SH-SY5Y (cell line): ENCODE data around the gene FNDC5.

ENCODE experiments used
- GATA2 ChIP-seq: IDR thresholded peaks from 2 replicates; pipeline ENCODE4 v1.6.1; 2011; ENCODE audit warnings: mild to moderate bottlenecking, low read depth, low read length
- GATA3 ChIP-seq: IDR thresholded peaks from 2 replicates; pipeline ENCODE4 v1.6.1; 2011; ENCODE audit warnings: low read depth, mild to moderate bottlenecking, low read length, moderate library complexity

The FNDC5 gene

DNA sequence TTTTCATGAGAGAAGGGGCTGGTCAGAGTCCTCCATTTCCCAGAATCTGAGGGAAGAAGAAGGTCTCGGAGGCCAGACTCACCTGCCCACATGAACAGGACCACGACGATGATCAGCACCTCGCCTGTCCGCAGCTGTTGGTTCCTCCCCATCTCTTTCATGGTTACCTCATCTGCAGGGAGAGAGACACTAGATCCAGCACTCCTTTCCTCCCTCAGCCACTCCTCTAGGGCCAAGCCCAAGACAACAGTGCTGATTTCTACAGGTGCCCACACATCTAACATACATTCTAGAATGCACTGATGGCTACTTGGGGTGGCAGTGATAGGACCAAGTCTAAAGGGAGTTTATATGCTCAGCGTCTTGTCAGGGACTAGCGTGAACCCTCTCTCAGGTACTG lies 3.0 kb downstream of the FNDC5 start:
- no peak for TF ChIP-seq GATA2
- TF ChIP-seq GATA3: no peak

DNA sequence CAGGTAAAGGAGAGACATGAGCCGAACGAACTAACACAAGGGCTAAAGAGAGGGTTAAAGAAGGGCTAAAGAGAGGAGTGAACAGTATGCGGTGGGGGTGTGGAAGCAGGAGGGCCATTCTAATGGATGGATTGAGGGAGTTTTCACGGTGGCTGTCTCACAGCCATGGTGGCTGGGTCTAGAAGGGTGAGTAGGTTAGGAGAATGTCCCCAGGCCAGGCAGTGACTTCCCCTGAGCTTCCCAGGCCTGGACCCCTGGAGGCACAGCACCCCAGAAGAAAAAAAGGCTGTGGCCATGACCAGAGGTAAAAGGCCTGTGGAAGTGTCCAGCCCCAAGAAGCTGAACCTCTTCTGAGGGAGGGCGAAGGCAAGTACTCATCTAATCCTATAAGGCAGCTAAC lies 3.6 kb downstream of the FNDC5 start:
- TF ChIP-seq GATA2 (no peak), GATA3 (no peak)

DNA sequence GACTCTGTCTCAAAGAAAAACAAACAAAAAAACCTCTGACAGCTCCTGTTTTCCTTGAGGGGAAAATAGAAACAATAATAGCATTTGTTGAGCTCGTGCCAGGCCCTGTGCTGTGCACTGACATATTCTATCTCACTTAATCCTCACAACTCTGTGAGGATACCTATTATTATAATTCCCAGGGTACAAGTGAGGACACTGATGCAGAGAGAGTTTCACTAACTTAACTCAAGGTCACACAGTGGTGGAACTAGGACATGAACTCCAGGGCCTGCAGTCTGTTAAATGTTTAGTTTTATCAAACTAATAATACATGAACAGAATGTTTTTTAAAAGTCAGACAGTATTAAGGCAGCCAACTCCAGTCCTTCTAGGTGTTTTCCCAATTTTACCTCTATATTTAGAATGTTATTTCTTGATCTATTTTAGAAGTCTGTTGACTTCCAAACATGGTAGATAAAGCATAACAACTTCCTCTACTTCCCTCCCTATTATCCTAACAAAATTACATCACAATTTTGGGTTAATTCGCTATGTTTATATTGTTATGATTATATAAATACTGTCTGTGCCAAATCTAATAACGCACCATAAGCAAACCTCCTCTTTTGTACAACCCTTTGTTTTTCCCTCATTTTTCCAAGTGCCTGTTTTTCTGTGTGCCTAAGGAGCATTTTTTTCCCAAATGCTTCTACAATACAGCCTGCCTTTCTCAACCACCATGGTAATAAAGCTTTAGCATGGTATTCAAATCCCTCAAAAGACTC lies 4.9 kb downstream of the FNDC5 start:
- TF ChIP-seq GATA3 (no peak), GATA2 (no peak)

DNA sequence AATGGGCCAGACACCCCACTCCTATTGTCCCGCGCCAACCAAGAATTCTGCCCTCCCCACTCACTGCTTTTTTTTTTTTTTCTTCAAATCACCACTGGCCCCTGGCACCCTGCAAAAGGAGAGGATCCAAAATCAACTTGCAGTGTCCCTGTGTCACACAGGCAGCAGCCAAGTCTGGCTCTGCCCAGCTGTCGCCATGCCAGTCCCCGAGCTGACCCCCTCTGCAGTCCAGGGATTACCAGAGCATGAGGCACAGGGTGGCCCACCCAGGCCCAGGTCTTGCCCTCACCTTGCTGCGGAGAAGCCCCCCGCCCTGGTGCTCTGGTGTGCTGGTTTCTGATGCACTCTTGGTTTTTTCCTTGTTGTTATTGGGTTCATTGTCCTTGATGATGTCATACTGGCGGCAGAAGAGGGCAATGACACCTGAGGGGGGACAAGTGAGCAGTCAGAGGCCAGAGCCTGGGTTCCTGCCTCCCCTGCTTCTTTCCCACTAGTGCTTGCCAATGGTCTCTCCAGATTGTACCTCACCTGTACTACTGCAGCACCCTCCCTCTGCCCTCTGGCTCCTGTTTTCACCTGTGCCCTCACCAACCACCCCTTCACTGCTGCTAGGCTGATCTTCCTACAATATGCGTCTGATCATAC lies 6.2 kb downstream of the FNDC5 start:
- TF ChIP-seq GATA3: no peak
- no peak for TF ChIP-seq GATA2

DNA sequence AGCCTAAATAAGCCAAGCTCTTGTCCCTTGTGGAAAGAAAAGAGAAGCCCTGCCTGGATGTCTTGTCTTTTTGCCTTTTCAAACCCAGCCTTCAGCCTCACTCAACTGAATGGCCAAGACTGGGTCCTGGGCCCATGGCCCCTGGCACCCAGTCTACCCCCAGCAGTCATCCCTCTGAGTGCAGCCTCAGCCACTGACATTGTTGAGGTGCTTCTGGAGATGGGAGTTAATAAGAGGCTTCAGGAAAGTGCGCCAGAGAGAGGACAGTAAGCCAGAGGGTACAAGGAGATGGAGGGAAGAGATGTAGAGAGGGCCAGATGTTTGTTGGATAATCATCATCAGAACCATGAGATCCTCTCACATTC lies 6.8 kb downstream of the FNDC5 start:
- TF ChIP-seq GATA3: no peak
- TF ChIP-seq GATA2: no peak

DNA sequence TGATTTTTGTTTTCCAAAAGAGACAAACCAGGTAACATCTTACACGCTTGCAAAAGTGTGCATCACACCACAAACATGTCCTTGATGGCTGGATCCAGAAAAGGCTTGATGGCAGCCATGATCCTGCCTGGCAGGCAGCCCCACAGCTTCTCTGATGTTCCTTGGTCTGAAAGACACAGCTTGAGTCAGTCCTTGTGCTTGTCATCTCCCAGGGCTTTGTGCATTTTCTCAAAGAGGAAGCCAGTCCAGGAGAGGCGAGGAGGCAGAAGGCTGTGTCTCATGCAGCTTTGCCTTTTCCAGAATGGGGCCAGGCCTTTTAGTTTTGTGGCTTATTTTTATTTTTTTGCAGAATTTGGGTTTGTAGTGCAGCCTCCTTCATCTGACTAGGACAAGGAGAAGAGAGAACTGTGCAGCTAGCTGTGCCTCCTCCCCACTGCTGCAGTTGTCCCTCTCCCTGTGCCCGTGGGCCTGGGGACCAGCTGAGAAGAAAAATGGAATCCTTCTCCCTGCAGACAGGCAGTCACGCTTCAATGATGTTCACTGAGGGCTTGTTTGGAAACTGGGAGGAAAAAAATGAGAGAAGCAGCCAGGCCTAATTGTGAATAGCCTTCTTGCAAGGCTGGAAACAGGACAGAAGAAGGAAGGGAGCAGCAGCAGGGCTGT lies 7.4 kb downstream of the FNDC5 start:
- TF ChIP-seq GATA3: no peak
- no peak for TF ChIP-seq GATA2

DNA sequence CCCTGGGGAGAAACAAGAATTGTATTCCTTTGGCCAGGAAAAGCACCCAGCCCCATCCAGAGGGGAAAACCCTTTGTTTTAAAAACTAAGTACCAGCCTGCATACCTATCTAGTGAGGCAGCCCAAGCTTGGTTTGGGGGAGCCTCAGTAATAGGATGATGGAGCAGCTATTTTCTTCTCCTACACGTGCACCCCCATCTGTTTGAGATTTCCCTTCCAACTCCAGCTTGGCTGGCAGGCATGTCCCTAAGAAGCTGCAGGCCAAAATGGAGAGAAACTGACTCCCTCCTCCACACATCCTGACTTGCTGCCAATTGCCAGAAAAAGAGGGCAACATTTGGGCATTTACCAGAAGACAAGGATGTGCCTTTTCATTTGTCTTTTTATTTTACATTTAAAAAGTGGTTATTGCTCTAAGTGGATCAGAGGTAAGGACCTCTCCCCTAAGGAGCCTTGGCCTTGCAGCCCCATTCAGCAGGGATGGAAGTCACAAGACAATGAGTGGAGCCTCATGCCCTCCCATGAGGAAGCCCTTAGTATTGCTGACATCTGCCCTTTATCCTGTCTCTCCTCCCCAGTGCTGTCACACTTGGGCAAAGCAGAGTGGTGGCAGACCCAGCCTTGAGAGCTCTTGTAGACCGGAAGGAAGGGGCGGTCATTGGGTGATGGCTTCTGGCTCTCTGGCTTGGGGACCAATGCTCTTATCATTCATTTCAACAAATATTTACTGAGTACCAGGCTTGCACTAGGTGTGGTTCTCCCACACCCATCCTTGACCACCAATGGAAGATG lies 8.6 kb downstream of the FNDC5 start:
- TF ChIP-seq GATA2 (no peak), GATA3 (no peak)

DNA sequence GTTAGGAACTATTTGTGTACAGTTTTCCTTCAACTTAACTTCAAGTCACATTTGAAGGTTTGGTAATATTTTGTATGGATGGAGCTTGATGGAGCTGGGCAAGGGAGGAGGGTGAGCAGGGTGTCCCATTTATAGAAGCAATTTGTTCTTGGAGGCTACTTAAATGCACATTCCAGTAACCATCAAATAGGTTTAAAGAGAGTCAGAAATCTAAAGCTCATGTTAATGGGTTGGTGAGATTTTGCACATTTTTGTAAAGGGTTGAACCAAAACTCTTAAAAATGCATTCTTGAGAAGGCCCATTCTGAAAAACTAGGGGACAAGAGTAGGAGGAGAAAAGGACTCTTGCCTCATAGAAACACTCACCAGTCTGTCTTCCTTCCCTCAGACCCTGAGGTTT lies 10.1 kb downstream of the FNDC5 start:
- TF ChIP-seq GATA3: no peak

DNA sequence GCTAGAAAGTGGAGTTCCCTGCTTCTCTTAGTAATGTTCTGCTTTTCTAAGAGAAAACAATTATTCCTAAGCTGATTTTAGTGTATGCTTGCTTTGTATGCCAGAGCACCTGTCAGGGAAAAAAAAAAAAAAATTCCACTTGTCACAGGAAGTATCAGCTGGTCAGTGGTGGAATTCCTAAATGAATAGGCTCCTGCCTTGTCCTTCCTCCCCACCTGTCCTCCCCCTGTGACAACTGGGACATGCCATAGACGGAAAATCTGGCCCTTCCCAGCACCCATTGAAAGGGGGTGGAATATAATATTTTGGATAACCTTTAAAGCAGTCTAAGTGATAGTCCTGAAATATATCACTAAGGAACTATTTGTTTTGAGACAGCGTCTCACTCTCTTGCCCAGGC lies 10.8 kb downstream of the FNDC5 start:
- TF ChIP-seq GATA2: no peak
- no peak for TF ChIP-seq GATA3

DNA sequence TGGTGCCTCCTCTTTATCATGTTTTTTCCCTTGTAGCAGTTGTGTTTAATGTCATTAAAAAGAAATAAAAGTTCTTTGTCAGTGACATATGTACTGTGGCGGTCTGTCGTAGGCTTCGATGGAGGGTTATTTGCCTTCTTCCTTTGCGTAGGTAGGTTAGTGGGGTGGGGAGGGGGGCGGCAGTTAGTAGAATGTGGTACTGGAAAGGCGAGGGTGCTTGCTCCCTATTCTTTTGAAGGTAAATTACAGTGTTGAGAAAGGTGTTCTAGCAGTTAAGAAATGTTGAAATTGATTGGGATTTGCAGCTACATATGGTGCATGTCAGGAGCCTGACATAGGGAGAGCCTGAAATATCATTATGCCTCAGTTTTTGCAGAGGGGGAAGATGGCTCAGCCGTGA lies 11.9 kb downstream of the FNDC5 start:
- TF ChIP-seq GATA2 (no peak), GATA3 (no peak)

DNA sequence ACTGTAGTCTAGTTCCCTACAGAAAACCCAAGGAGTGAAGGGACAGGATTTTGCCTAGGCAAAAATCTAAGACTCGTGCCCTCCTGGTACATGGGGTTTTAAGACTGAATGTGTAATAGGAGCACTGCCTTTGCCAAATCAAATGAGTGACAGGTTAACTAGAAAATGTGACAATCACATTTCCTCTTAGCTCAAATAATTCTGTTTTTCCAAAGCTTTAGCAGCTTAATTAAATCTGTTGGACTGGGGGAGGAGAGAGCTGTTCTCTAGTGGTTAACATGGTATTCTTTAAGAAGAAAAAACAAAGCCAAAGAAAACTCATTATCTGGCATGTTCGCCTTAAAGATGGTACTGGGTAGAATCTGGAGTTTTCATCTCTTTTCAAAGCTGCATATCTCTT lies 12.6 kb downstream of the FNDC5 start:
- no peak for TF ChIP-seq GATA3
- no peak for TF ChIP-seq GATA2

DNA sequence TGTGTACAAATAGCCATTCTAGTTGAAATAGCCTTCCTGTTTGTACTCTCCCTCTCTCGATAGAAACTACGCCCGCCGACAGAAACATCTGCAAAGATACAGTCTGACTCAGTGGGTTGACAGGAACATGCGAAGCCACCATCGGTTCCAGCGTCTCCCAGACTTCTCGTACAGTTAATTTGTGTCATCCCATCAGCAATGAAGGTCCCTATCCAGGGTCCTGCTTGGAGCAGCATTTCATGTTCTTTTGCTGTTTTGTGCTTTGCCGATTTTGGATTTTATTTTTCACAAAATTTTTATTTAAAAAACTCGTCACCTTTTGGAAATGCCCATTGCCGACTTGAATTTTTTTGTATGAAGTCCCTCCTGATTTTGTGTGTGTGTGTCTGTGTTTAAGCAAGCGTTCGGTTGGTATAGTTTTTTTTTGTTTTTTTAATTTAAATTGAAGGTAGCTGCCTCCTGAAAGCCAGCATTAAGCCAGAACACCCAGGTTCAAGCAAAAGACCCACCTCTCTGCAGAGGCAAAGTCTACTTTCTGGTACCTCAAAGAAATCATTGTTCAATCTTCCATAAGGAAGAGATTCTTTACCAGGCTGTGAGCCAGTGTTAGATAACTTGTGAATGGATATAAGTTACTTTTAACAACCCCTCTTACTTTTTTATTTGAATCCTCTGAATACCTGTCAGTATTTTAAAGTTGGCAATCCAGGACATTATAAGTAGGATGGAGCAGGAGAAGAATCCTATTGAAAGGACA lies 14.7 kb downstream of the FNDC5 start:
- TF ChIP-seq GATA2: no peak
- TF ChIP-seq GATA3: no peak

DNA sequence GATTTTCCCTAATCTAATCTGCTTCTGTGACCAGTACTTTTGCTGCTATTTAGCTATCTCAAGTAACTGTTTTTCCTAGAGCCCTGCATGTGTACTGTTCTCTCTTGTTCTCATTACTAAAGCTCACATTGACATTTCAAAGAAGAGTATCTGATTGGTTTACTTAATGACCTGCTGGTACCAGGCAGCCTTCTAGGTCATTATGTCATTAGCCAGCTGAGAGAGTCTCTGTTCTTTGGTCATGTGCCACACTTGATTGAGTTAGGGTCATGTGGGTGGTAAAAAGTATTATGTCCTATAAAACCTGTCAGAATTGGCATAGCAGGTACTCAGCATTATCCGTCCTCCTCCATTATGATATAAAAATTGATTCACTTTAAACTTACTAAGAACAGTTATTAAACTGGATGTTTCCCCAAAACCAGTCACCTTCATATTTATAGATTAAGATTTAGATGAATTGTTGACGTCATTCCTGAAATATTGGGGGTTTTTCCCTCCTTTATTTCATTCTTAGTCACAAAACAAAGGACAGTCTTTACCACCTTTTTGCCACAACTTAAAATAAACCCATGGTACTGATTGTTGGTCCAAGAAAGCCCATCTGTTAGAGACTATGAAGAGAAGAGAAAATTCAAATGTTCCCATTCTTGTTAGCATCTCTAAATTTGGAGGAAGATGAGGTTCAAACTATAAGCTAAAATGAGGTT lies 22.2 kb downstream of the FNDC5 start:
- TF ChIP-seq GATA3 (no peak), GATA2 (no peak)

DNA sequence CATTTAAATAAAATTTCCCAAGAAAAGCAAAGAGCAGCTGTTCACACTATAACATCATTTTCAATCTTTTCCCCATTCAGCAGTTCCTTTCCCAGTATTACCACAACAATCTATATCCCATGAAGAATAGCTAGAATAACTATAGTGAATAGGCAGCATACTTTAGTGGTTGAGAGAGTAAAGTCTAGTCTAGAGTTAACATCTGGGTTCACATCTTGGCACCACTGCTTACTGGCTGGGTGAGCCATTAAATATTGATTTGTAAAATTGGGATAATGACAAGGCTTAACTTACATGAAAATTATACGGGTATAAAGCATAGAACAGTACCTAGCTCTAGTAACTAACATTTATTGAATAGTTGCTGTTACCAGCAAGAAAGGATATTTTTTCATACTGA lies 38.8 kb downstream of the FNDC5 start:
- TF ChIP-seq GATA3 (no peak), GATA2 (no peak)
